Calu3 (cell line): ENCODE data around the gene ACOX1. TPM values are rescaled to one million over a fixed set of nuclear protein-coding genes. Genes with fewer than 3 reads are reported as not detected.

ENCODE experiments used
- BruUV-seq: library from RNA; stranded (reverse); fragments of 400-500 nt; replicated peaks from 2 replicates; lab custom pipeline; 2021; lab: Mats Ljungman, UMichigan
- CTCF ChIA-PET: fragments of 300-600 bp; sonication (Branson Sonifier 250); formaldehyde crosslinking; loops from one replicate; lab custom pipeline; 2022; ENCODE audit warnings: antibody characterized with exemption; lab: Charles Lee
- DNase-seq: peaks from one replicate; pipeline ENCODE4 v3.0.0; 2022
- H3K27ac Mint-ChIP-seq: one replicate; pipeline ENCODE4 v1.8.0; 2022; ENCODE audit warnings: mixed read lengths; ENCODE audit not compliant: unreplicated experiment
- H3K27me3 Mint-ChIP-seq: one replicate; pipeline ENCODE4 v1.8.0; 2022; ENCODE audit warnings: mixed read lengths; ENCODE audit not compliant: unreplicated experiment
- H3K36me3 Mint-ChIP-seq: one replicate; pipeline ENCODE4 v1.8.0; 2022; ENCODE audit warnings: mild to moderate bottlenecking, moderate library complexity, mixed read lengths; ENCODE audit not compliant: insufficient read depth, unreplicated experiment
- H3K4me1 Mint-ChIP-seq: one replicate; pipeline ENCODE4 v1.8.0; 2022; ENCODE audit warnings: mild to moderate bottlenecking, low read depth, mixed read lengths; ENCODE audit not compliant: unreplicated experiment
- H3K4me3 Mint-ChIP-seq: one replicate; pipeline ENCODE4 v1.8.0; 2022; ENCODE audit warnings: mild to moderate bottlenecking, low read depth, moderate library complexity, mixed read lengths; ENCODE audit not compliant: unreplicated experiment
- H3K9me3 Mint-ChIP-seq: one replicate; pipeline ENCODE4 v1.8.0; 2022; ENCODE audit warnings: low read depth, mixed read lengths; ENCODE audit not compliant: unreplicated experiment
- intact Hi-C: fragments of 100-400 bp; cut with micrococcal nuclease; formaldehyde crosslinking; loops from one replicate; pipeline ENCODE4 v1.10.0; 2022; ENCODE audit not compliant: unreplicated experiment
- total RNA-seq: library from RNA; stranded (reverse); gene quantifications from 2 replicates; pipeline ENCODE4 v1.2.3, GENCODE V29; 2022
- TF ChIP-seq, protein P1 (sequence below): fragments of 200-600 bp; IDR thresholded peaks from one replicate; pipeline ENCODE4 v1.8.0; 2022; ENCODE audit warnings: antibody characterized with exemption; ENCODE audit not compliant: unreplicated experiment

ACOX1 gene
- total RNA-seq, 1 experiment from 2014 or later, result 53.1 TPM

DNA sequence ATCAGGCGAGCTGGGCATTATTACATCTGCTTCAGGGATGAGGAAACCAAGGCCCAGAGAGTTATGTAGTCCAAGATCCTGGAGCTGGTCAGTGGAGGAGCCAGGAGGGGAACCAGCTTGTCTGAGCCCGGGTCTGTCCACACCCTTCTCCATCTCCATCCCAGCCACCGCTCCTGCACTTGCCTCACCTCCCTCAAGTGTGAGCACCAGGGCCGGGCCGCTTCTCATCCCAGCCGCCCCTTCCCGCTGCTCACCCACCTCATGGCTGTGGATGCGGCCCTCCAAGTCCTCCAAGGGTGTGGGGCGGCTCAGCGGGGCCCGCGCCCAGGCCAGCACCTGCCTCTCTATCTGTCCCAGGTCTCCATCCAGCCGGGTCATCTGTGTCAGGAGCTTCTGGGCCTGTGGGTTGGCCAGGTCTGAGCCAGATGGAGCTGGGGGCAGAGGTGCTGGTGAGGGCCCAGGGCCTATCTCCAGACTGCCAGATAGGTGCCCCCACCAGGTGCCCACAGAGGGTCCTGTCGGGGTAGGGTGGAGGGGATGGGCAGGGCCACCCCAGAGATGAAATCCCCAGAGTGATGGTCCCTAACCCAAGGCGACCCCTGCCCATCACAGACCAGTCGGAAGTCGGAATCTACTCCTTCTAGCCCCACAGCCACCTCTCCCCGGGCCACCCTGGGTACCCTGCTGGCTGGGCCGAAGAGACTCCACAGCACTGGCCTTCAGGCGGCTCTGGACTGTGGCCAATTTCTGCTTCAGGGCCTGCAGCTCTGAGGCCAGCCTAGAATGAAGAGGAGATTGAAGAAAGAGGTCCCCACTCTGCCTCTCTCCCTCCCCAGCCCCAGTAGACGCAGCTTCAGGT lies 38.7 kb upstream of the ACOX1 start:
- H3K27me3 Mint-ChIP-seq, result no peaks in the 10 kb centered on the region
- no peaks in the 10 kb centered on the region for H3K9me3 Mint-ChIP-seq
- no peak overlapping the region for H3K27ac Mint-ChIP-seq
- peaks cover 36% of the 10 kb centered on the region for H3K36me3 Mint-ChIP-seq
- TF ChIP-seq, protein P1, sequence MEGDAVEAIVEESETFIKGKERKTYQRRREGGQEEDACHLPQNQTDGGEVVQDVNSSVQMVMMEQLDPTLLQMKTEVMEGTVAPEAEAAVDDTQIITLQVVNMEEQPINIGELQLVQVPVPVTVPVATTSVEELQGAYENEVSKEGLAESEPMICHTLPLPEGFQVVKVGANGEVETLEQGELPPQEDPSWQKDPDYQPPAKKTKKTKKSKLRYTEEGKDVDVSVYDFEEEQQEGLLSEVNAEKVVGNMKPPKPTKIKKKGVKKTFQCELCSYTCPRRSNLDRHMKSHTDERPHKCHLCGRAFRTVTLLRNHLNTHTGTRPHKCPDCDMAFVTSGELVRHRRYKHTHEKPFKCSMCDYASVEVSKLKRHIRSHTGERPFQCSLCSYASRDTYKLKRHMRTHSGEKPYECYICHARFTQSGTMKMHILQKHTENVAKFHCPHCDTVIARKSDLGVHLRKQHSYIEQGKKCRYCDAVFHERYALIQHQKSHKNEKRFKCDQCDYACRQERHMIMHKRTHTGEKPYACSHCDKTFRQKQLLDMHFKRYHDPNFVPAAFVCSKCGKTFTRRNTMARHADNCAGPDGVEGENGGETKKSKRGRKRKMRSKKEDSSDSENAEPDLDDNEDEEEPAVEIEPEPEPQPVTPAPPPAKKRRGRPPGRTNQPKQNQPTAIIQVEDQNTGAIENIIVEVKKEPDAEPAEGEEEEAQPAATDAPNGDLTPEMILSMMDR, result no peak
- no peak overlapping the region for H3K4me3 Mint-ChIP-seq
- no TSS peak for BruUV-seq
- H3K4me1 Mint-ChIP-seq, result no peaks in the 10 kb centered on the region
- no peak for DNase-seq
- intact Hi-C loops, result no loop called here
- CTCF ChIA-PET, result interaction anchor here (0.6 kb wide), 2 partner anchors 13 to 89 kb away, joined by 3 read pairs; no protein-coding TSS in a partner anchor

DNA sequence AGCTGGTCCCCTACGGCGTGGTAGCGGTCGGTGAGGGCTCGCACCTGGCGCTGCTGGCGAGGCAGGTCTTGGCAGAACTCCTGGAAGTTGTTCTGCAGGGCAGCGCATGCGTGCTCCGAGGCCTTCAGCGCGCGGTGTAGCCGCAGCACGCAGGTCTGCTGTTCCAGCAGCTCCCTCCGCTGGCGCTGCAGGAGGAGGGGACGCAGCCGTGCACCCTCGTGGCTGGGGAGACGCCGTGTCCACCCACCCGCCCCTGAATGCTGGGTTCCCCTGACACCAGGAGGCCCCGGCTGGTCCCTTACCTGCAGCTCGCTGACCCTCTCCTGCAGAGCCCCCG lies 35.9 kb upstream of the ACOX1 start:
- Mint-ChIP-seq H3K9me3 (no peaks in the 10 kb centered on the region), H3K36me3 (peaks cover 58% of the 10 kb centered on the region), H3K4me1 (no peaks in the 10 kb centered on the region), H3K4me3 (no peak overlapping the region), H3K27me3 (no peaks in the 10 kb centered on the region), H3K27ac (no peak overlapping the region)
- CTCF ChIA-PET, result interaction anchor here (0.5 to 1.7 kb wide), 13 partner anchors 9 to 265 kb away, joined by 3 to 14 read pairs (median 4); partner anchors contain the start of genes CDK3, EXOC7, FBF1 and SRP68
- TF ChIP-seq, protein P1, result no peak
- DNase-seq, result no peak
- no TSS peak for BruUV-seq
- intact Hi-C loops, result loop anchor here (1.0 kb wide), 1 partner anchor 42 kb away; no protein-coding TSS in a partner anchor

DNA sequence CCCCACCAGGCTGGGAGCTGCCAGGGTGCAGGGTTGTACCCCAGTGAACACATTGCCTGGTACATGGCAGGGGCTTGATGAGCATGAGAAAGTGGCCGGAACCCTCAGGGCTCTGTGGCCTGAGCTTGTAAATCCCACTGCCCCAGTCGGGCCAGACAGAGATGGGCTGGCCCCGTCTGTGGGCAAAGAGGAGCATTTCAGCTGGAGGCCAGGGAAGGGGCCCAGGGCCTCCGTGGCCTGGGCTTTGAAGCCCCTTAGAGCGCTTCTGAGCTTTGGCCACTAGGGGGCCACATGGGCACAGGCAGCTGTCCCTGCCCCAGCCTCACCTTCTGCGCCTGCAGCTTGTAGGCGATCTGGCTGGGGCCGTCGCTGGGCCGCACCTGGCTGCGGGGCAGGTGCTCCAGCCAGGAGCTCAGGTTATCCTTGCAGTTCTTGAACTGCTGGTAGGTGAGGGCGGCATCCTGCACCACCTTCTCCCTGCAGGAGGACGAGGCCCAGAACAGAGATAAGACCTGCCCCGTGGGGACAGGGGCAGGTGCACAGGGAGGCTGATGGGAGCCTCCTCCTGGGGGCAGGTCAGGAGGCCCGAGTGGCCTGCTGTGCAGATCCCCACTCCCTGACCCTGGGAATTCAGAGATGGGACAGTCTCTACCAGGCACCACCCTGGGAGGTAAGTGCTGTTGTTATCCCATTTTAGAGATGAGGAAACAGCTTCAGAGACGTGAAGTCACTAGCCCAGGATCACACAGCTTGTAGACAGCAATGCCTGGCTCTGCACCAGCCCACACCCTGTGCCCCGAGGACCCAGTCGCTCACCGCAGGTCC lies 35.3 kb upstream of the ACOX1 start:
- CTCF ChIA-PET, result interaction anchor here (0.5 to 1.7 kb wide), 16 partner anchors 10 to 265 kb away, joined by 3 to 14 read pairs (median 4); partner anchors contain the start of genes CDK3, EXOC7, FBF1 and SRP68
- Mint-ChIP-seq H3K36me3 (peaks cover 58% of the 10 kb centered on the region), H3K27ac (no peak overlapping the region), H3K9me3 (no peaks in the 10 kb centered on the region), H3K4me3 (no peak overlapping the region), H3K27me3 (no peaks in the 10 kb centered on the region), H3K4me1 (no peaks in the 10 kb centered on the region)
- intact Hi-C loops, result loop anchor here (1.0 kb wide), 1 partner anchor 43 kb away; no protein-coding TSS in a partner anchor
- TF ChIP-seq, protein P1, result peak; percentile 97
- peak; percentile 82 for DNase-seq
- no TSS peak for BruUV-seq

DNA sequence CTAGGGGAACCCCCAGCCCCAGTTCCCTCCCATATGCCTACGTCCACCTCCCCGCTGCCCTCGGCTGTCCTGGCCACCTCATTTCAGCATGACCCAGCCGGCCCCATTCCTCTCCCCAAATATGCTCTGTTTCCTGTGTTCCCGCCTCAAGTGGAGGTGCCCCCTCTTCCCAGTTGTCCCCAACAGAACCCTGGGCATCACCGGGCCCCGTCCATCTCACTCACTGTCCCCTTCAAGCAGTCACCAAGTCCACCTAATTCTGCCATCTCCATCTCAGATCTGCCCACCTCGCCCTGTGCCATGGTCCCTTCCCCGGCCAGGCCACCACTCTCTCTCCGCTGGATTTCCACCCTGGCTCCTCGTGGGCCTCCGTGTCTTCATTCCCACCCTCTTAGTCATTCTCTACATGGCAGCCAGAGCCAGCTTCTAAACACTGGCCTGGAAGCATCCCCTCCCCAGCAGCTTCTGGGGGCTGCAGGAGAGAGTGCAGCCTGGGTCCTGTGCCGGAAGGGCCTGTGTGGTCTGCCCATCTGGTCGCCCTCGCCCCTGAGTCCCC lies 34.5 kb upstream of the ACOX1 start:
- no peak for DNase-seq
- H3K36me3 Mint-ChIP-seq, result peaks cover 61% of the 10 kb centered on the region
- TF ChIP-seq, protein P1, result no peak
- no peaks in the 10 kb centered on the region for H3K27me3 Mint-ChIP-seq
- H3K27ac Mint-ChIP-seq, result no peak overlapping the region
- intact Hi-C loops, result no loop called here
- H3K4me1 Mint-ChIP-seq, result no peaks in the 10 kb centered on the region
- H3K4me3 Mint-ChIP-seq, result no peak overlapping the region
- no peaks in the 10 kb centered on the region for H3K9me3 Mint-ChIP-seq
- CTCF ChIA-PET, result interaction anchor here (1.0 to 1.7 kb wide), 6 partner anchors 10 to 168 kb away, joined by 3 to 14 read pairs (median 4); partner anchors contain the start of gene SRP68
- no TSS peak for BruUV-seq
